ENCODE results near the gene UBAC2. TPM values are rescaled to one million over a fixed set of nuclear protein-coding genes. Genes with fewer than 3 reads are reported as not detected.

UBAC2 gene
- total and polyA plus RNA-seq, 2 experiments from 2014 or later: 71.2 to 130 TPM

DNA sequence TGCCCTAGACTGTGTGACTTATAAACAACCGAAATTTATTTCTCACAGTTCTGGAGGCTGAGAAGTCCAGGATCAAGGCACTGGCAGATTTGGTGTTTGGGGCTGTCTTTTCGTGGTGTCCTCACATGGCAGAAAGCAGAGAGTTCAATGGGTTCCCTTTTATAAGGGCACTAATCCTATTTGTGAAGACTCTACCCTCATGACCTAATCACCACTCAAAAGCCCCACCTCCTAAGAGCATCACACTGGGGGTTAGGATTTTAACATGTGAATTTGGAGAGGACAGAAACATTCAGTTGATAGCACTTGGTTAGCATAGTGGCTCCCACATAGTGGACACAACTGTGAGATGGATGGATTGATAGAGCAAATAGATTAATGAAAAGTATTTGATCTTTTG lies 79.0 kb downstream of the UBAC2 start:
- no peaks in the 10 kb centered on the region for H3K4me1 ChIP-seq (ENCODE audit: low read depth)
- H3K36me3 ChIP-seq: no peaks in the 10 kb centered on the region
- DNase-seq (ENCODE audit: low read depth in 1 of 2, low spot score in 1 of 2): no peak

DNA sequence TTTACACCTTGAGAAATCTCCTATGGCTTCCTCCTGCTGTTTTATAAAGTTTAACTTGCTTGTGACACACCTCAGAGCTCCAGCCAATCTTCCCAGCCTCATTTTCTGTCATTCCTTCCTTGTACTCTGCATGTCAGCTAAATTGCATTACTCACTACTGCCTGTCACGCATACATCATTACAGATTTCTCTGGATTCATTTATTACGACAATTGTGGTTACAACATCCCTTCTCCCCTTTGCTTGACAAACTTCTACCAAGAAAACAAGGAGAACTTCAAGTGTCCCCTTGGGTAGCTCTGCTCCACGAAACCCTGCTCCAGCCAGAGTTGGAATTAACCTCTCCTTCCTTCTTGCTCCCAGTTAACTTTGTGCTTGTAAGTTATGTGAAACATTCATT lies 79.5 kb downstream of the UBAC2 start:
- TF ChIP-seq, protein P1, sequence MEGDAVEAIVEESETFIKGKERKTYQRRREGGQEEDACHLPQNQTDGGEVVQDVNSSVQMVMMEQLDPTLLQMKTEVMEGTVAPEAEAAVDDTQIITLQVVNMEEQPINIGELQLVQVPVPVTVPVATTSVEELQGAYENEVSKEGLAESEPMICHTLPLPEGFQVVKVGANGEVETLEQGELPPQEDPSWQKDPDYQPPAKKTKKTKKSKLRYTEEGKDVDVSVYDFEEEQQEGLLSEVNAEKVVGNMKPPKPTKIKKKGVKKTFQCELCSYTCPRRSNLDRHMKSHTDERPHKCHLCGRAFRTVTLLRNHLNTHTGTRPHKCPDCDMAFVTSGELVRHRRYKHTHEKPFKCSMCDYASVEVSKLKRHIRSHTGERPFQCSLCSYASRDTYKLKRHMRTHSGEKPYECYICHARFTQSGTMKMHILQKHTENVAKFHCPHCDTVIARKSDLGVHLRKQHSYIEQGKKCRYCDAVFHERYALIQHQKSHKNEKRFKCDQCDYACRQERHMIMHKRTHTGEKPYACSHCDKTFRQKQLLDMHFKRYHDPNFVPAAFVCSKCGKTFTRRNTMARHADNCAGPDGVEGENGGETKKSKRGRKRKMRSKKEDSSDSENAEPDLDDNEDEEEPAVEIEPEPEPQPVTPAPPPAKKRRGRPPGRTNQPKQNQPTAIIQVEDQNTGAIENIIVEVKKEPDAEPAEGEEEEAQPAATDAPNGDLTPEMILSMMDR (IDR thresholded peaks at IDR 0.05; ENCODE audit: low read depth, low read length): no peak
- H3K27ac ChIP-seq: no peak overlapping the region
- H3K27me3 ChIP-seq: no peaks in the 10 kb centered on the region
- H3K36me3 ChIP-seq: no peaks in the 10 kb centered on the region
- no peak overlapping the region for H3K4me3 ChIP-seq
- DNase-seq (ENCODE audit: low read depth in 1 of 2, low spot score in 1 of 2): no peak
- peaks cover 5% of the 10 kb centered on the region for H3K4me1 ChIP-seq (ENCODE audit: low read depth)
- no peaks in the 10 kb centered on the region for H3K9me3 ChIP-seq (ENCODE audit: low read depth)

More for the DNA sequence above, 79.0 kb downstream of the UBAC2 start:
- H3K27me3 ChIP-seq: no peaks in the 10 kb centered on the region
- no peak overlapping the region for H3K4me3 ChIP-seq
- no peaks in the 10 kb centered on the region for H3K9me3 ChIP-seq (ENCODE audit: low read depth)
- no peak overlapping the region for H3K27ac ChIP-seq
- TF ChIP-seq, protein P1 (IDR thresholded peaks at IDR 0.05; ENCODE audit: low read depth, low read length): no peak

DNA sequence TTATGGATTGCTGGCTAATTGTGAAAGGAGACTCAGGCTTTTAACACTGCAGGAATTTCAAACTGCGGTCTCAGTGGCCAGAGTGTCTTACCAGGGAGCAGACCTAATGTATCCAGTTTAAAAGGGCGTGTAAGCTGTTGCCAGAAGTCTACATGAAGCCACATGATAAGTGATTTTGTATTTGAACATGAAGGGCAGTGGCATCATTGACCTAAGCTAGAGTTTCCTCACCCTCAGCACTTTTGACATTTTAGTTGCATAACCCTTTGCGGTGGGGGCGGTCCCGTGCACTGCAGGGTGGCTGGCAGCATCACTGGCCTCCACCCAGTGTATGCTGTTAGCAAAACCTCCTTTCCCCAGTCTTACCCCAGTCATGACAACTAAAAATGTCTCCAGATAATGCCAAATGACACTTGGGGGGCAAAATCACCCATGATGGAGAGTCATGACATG lies 81.2 kb downstream of the UBAC2 start:
- H3K4me3 ChIP-seq: no peak overlapping the region
- no peak overlapping the region for H3K27ac ChIP-seq
- DNase-seq (ENCODE audit: low read depth in 1 of 2, low spot score in 1 of 2): no peak
- TF ChIP-seq, protein P1 (IDR thresholded peaks at IDR 0.05; ENCODE audit: low read depth, low read length): no peak
- H3K27me3 ChIP-seq: no peaks in the 10 kb centered on the region
- H3K36me3 ChIP-seq: no peaks in the 10 kb centered on the region
- H3K4me1 ChIP-seq (ENCODE audit: low read depth): peaks cover 19% of the 10 kb centered on the region
- no peaks in the 10 kb centered on the region for H3K9me3 ChIP-seq (ENCODE audit: low read depth)

DNA sequence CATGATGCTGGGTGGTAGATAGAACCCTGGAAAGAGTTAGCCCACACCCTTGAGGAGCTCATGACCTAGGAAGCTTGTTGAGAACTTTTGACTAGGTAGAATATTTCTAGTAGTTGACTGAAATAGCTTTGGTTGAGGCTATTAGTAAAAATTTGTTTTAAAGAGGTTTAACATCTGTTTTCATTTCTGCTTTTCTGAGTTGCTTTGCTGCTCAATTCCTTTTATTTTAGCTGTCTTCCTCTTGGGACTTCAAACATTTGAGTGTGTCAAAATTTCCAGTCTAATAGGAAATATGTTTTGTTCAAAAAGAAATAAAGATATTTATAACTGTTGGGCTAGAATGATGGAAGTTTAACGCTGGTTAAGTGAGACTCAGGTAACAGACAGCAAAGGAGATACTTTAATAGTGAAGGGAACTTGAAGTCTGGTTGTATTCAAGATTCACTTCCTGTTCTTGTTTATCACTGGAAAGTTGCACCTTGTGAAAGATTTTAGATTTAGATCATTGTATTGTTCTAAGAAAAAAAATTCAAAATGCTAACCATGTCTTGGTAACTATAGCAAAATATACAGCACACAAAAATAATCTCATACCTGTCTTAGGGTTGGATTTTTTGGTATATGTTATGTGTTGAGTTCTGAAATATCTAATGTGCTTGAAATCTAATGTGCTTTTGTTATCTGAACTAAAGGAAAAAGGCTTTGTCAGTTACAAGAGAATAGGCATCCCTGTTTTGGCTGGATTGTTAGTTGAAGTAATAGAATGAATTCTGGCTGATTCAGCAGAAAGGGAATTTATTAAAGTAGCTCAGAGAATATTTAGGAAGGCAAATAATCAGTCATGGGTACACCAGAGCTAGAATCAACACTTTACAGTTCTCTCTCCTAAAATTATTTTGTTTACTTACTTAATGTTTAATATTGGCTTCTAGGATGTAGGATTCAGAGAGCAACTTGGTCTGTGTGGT lies 81.9 kb downstream of the UBAC2 start:
- TF ChIP-seq, protein P1 (IDR thresholded peaks at IDR 0.05; ENCODE audit: low read depth, low read length): no peak
- H3K27me3 ChIP-seq: no peaks in the 10 kb centered on the region
- no peaks in the 10 kb centered on the region for H3K9me3 ChIP-seq (ENCODE audit: low read depth)
- DNase-seq (ENCODE audit: low read depth in 1 of 2, low spot score in 1 of 2): no peak
- no peak overlapping the region for H3K27ac ChIP-seq
- H3K36me3 ChIP-seq: no peaks in the 10 kb centered on the region
- no peak overlapping the region for H3K4me3 ChIP-seq
- peaks cover 24% of the 10 kb centered on the region for H3K4me1 ChIP-seq (ENCODE audit: low read depth)

DNA sequence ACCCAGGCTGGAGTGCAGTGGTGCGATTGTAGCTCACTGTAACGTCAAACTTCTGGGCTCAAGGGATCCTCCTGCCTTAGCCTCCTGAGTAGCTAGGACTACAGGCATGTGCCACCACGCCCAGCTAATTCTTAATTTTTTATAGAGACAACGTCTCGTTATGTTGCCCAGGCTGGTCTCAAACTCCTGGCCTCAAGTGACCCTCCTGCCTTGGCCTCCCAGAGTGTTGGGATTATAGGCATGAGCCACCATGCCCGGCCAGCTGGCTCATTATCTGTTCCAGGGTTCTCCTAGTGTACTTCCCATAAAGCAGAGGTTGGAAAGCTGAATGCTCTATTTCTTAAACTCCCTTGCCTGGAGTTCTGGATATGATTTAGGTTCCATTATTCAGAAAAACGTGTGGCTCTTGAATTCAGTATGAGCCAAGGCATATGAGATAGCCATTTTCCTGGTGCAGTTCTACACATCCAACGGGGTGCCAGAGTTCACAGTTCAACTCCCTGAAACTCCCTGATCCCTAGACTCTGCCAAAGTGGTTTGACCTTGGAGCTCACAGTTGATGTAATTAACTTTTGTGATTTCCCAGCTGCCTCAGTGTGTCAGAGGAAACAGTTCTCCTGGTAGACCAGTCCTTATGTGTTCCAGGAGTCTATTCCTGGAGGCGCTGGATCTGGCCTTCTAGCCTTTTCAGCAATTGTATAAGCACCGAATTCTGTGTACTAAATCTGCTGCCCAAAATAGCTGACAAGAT lies 85.0 kb downstream of the UBAC2 start:
- H3K4me1 ChIP-seq (ENCODE audit: low read depth): peaks cover 39% of the 10 kb centered on the region
- H3K36me3 ChIP-seq: no peaks in the 10 kb centered on the region
- peak in 1 of 2 donors; percentile 39 for DNase-seq (ENCODE audit: low read depth in 1 of 2, low spot score in 1 of 2)
- no peaks in the 10 kb centered on the region for H3K9me3 ChIP-seq (ENCODE audit: low read depth)
- H3K27ac ChIP-seq: peak overlapping the region; percentile 86
- TF ChIP-seq, protein P1 (IDR thresholded peaks at IDR 0.05; ENCODE audit: low read depth, low read length): no peak
- no peak overlapping the region for H3K4me3 ChIP-seq
- no peaks in the 10 kb centered on the region for H3K27me3 ChIP-seq
